Uterus (tissue), 2 donors: ENCODE measurements around the gene DNAH7.

Experiments used
- CTCF ChIP-seq, 4 experiments: fragments of 200-600 bp in 2 of 4; fragments of 450-650 bp in 2 of 4; sonication (generic) in 2 of 4; IDR thresholded peaks; one replicate each; pipeline ENCODE4 v1.5.1; 2016 to 2019; ENCODE audit warnings: antibody characterized with exemption in 4 of 4, mild to moderate bottlenecking in 2 of 4, moderate library complexity in 1 of 4
- POLR2A ChIP-seq, 2 donors: fragments of 450-650 bp; IDR thresholded peaks; one replicate each; pipeline ENCODE4 v1.6.1; 2016; ENCODE audit warnings: antibody characterized with exemption in 2 of 2, mild to moderate bottlenecking in 1 of 2, moderate library complexity in 1 of 2

- TF ChIP-seq CTCF (IDR thresholded peaks at IDR 0.05) (no peak), POLR2A (IDR thresholded peaks at IDR 0.05) (no peak)
Observed at GRCh38 chr2:195820373-195820772, 248.3 kb downstream of the DNAH7 start.
